GM12891 (cell line): ENCODE data around the gene NELFB.
A peak's percentile ranks its signal among the peaks of the same experiment; 100 is the strongest.

ENCODE experiments used
- DNase-seq: peaks from one replicate; pipeline ENCODE4 v3.0.0; 2011; ENCODE audit warnings: low spot score; ENCODE audit not compliant: insufficient read length
- FAIRE-seq: peaks from 2 replicates; lab custom pipeline; 2011; peaks lifted over from hg19 to GRCh38; lab: Jason Lieb, UNC
- PAX5 ChIP-seq: IDR thresholded peaks from 2 replicates; pipeline ENCODE4 v1.6.1; 2011; ENCODE audit warnings: low read length, moderate library complexity, mild to moderate bottlenecking; ENCODE audit not compliant: insufficient read depth, severe bottlenecking
- POLR2A ChIP-seq: IDR thresholded peaks from 2 replicates; pipeline ENCODE4 v1.6.1; 2011; ENCODE audit warnings: low read depth, low read length, control low read depth
- POLR2AphosphoS5 ChIP-seq: IDR thresholded peaks from 2 replicates; pipeline ENCODE4 v1.6.1; 2011; ENCODE audit warnings: low read depth, low read length, control low read depth
- POU2F2 ChIP-seq: IDR thresholded peaks from 2 replicates; pipeline ENCODE4 v1.6.1; 2011; ENCODE audit warnings: low read depth, mild to moderate bottlenecking, control low read depth, low read length, moderate library complexity
- SPI1 ChIP-seq: IDR thresholded peaks from 2 replicates; pipeline ENCODE4 v1.6.1; 2011; ENCODE audit warnings: low read depth, low read length, control low read depth
- TAF1 ChIP-seq: IDR thresholded peaks from 2 replicates; pipeline ENCODE4 v1.6.1; 2011; ENCODE audit warnings: low read depth, low read length, control low read depth

The NELFB gene

DNA sequence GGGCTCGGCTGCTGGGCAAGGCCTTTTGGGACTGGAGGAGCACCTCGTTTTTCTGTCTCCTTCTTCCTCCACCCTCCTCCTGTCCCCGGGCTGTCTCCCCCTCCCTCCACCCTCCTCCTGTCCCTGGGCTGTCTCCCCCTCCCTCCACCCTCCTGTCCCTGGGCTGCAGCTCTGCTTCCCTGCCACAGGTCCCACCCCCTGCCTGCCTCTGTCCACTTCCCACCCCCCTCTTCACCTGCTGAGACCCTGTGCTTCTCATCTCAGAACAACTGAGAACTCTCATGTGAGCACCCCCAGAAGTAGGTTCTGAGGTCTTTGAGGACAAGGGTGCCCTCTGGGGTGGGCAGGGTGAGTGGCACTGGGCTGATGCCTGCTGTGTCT lies 16.6 kb downstream of the NELFB start:
- no peak for FAIRE-seq
- TF ChIP-seq TAF1: no peak
- TF ChIP-seq PAX5: no peak
- no peak for TF ChIP-seq SPI1
- no peak for TF ChIP-seq POLR2A
- TF ChIP-seq POLR2AphosphoS5: no peak
- TF ChIP-seq POU2F2: no peak
- no peak for DNase-seq

DNA sequence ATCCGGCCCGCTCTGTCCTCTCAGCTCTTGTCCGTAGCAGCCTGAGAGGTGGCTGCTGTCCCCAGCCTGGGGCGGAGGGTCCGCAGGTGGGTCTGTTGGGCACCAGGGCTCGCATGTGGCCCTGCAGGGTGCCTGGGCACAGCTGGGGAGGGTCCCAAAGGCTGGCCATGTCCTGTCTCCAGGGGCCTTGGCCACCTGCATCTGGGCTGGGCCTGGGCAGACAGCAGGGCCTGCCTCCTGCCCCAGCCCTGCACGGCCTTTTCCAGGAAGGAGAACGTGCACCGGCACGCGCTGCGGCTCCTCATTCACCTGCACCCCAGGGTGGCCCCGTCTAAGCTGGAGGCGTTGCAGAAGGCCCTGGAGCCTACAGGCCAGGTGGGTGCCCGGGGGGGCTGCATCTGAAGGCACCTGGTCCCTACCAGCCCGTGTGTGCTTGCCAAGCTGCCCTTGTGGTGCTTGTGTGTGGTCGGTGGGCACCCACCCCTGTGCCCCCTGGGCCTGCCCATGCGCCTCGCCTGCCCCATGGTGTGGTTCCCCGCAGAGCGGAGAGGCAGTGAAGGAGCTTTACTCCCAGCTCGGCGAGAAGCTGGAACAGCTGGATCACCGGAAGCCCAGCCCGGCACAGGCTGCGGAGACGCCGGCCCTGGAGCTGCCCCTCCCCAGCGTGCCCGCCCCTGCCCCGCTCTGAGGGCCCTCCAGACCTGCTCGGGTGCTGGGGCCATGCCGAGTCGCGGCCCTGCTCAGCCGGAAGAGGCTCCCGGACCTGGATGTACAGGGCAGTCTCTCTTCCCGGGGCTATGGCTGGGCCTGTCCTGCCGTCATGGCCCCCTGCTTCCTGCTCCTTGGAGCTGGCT lies 17.3 kb downstream of the NELFB start:
- DNase-seq (no peak), FAIRE-seq (no peak)
- TF ChIP-seq POU2F2: no peak
- TF ChIP-seq TAF1: no peak
- no peak for TF ChIP-seq POLR2AphosphoS5
- TF ChIP-seq POLR2A: no peak
- TF ChIP-seq SPI1: no peak
- TF ChIP-seq PAX5: no peak

DNA sequence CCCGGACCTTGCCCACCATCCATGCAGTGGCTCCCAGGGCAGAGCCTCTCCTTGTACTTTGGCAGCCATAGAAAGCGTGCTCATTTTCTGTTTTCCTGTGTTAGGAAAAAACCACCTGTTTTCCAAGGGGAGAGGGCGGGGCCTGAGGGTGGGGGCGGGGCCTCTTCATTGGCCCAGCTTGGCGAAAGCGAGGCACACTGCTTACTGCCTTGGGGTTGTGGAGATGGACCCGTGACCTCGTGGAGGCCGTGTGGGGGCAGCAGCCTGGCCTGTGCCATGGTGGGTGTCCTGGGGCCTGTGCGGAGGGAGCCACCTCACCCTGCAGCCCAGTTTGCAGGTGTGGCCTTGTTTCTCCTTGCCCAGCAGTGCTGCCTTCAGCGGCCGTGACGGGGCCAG lies 18.0 kb downstream of the NELFB start:
- TF ChIP-seq TAF1: no peak
- no peak for TF ChIP-seq POU2F2
- no peak for TF ChIP-seq PAX5
- TF ChIP-seq POLR2A: no peak
- TF ChIP-seq POLR2AphosphoS5: no peak
- TF ChIP-seq SPI1: no peak
- no peak for FAIRE-seq
- DNase-seq: no peak

GRCh38 chr9:137273611-137274320 lies 18.6 kb downstream of the NELFB start:
- no peak for FAIRE-seq
- TF ChIP-seq POLR2A (no peak), TAF1 (no peak), POLR2AphosphoS5 (no peak), PAX5 (no peak), SPI1 (no peak), POU2F2 (no peak)
- DNase-seq: no peak

DNA sequence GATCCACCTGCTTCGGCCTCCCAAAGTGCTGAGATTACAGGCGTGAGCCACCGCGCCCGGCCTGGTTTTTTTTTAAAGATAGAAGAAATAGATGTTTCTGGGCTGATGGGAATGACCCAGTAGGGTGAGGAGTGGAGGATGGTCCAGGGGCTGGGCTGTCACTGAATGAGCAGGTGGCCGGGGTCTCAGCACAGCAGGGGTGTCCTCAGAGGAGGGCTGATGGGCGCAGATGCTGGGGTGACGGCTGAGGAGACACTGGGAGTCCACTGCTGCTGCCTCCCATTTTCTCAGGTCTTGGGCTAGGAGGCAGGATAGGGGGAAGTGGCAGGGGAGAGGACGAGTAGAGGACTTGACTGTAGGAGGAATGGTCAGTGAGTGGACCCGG lies 20.1 kb downstream of the NELFB start:
- no peak for FAIRE-seq

DNA sequence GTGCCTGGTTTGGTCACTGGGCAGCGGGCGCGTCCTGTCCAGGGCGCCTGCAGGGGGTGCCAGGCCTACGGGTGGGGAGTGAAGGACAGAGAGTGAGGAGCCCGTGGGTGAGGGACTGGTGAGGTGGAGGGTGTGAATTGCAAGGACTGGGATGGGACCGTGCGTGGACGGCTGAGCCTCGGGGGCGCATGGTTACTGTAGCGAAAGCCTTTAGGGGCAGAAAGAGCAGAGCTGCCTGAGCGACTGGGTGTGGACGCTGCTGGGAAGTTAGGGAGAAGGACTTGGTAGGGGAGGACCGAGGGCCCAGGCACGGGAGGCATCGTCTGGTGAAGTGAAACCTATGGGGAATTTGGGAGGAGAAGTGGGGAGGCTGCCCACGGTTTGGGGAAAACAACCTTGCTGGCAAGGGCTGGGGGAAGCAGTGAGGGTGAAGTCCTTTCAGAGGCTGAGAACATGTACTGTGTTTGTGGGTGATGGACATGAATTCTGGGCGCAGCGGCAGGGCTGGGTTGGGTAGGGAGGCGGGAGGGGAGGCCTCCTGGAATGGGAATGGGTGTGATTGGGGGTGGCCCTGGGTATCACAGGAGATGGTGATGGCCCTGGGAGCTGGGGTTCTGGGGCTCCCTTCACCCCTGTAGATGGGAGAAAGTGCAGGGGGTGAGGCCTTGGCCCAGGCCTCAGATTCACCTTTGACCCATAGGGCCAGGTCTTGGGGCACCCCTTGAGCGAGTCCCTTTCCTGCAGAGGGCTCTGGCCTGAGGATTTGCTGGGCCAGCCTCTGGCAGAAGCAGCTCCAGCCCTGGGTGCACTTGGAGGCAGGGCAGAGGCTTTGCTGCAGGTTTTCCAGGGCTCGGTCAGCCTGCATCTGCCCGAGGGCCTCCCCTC lies 20.7 kb downstream of the NELFB start:
- DNase-seq: no peak
- no peak for TF ChIP-seq PAX5
- TF ChIP-seq POLR2AphosphoS5: no peak
- TF ChIP-seq TAF1: no peak
- TF ChIP-seq POU2F2: no peak
- TF ChIP-seq SPI1: no peak
- no peak for TF ChIP-seq POLR2A
- peak; percentile 5 for FAIRE-seq

More for the DNA sequence above, 20.1 kb downstream of the NELFB start:
- DNase-seq: no peak
- no peak for TF ChIP-seq POLR2AphosphoS5
- no peak for TF ChIP-seq POU2F2
- no peak for TF ChIP-seq POLR2A
- TF ChIP-seq SPI1: no peak
- TF ChIP-seq PAX5: no peak
- no peak for TF ChIP-seq TAF1

DNA sequence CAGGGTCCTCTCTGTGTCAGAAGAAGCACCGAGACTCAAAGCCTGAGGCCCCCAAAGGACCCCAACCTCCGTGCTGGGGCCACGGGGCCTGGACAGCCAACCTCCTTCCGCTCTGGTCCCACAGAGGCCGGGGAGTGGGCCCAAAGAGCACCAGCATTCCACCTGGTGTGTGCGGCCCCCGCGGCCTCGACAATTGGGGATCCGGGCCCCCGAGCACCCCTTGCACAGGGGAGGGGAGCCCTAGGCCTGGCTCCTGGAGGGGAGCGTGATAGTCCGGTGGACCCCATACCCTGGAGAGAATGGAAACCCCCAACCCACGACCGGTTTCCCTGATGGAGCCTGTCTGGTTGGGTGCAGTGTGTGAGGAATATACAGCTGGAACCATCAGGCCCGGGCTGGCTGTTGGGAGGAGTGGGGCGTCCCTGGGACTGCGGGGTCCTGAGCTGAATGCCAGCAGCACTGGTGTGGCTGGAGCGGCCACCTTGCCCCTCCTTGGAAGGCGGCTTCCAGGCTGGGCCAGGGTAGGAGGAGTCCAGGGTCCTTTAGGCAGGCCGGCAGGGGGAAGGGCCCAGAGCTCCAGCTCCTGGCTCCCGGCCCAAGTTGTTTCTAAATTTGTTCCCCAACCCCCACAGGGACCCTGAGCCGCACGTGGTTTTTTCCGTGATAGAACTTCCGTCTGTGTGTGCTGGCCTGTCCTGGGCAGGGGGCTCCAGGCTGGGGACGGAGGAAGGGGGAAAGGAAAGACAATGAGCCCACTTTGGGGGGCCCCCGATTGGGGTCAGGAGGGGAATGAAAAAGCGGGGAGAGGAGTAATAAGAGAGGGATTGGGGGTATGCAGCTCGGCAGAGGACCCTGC lies 21.6 kb downstream of the NELFB start:
- peak; percentile 50 for FAIRE-seq
- DNase-seq: no peak
- TF ChIP-seq POLR2AphosphoS5 (no peak), POU2F2 (peak; percentile 7; the same call in 1 of the 2 replicates)

DNA sequence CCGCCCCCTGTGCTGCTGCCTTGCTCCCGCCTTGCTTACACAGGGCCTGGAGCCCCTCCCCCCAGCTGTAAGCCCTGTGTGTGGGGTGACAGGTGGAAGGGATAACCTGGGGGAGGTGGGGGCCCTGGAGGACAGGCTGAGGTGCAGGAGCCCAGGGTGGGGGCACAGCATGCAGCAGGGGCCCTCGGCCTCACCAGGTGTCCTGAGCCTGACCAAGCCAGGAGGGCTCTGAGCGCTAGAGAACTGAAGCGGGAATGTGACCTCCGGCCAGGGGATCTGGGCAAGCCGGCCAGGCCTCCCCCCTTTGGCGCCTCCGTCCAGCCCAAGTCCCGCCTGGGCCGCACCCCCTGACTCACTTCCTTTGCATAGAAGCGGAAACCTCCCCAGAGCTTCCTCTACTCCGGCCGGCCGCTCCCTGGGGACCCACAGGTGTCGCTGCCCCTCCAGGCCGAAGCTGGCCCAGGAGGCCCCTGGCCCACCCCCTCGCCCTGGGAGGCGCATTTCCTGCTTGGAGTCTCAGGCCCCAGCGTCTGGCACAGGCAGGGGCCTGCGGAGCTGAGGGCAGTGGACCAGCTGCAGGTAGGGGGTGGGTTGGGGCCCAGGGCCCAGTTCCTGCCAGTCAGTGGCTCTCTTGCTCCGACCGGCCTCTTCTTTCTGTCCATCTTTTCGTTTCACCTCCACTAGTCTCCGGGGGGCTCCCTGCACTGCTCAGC lies 22.4 kb downstream of the NELFB start, which contains the start of gene TOR4A:
Gene TOR4A (plus strand): TSS at position 398 of the 713 bp plus-strand sequence. CDS start 964 bp downstream, outside the sequence.
- DNase-seq (peak; percentile 89), FAIRE-seq (peak; percentile 88)
- TF ChIP-seq TAF1: no peak
- TF ChIP-seq POU2F2: peak; percentile 60; the same call in 1 of the 2 replicates
- no peak for TF ChIP-seq PAX5
- peak; percentile 56 for TF ChIP-seq SPI1
- TF ChIP-seq POLR2AphosphoS5: 0 out of 2 replicates have a peak, but pooled peaks have one; percentile 37

GRCh38 chr9:137278061-137278701 lies 23.1 kb downstream of the NELFB start:
- no peak for DNase-seq
- peak; percentile 5 for FAIRE-seq
- no peak for TF ChIP-seq POU2F2
- no peak for TF ChIP-seq SPI1
- no peak for TF ChIP-seq POLR2A
- TF ChIP-seq PAX5: no peak
- TF ChIP-seq TAF1: no peak
- TF ChIP-seq POLR2AphosphoS5: no peak
